OCI-M1 (cell line): ENCODE measurements around the gene LSP1.
"Not testable (repeated sequence)": the region's sequence is repeated elsewhere in the genome, so short reads cannot be mapped to it uniquely, and the experiment has no call there.

Source experiments
- DNase-seq: peaks from one replicate; lab custom pipeline; 2025; lab: John Stamatoyannopoulos, UW

LSP1 gene

GRCh38 chr11:1928891-1929541 lies 76.1 kb downstream of the LSP1 start:
- no peak for DNase-seq

- no peak for DNase-seq
Measured at GRCh38 chr11:1929621-1930461, 77.0 kb downstream of the LSP1 start.

GRCh38 chr11:1930462-1930830 lies 77.6 kb downstream of the LSP1 start:
- DNase-seq = no peak

GRCh38 chr11:1931341-1932104 lies 78.6 kb downstream of the LSP1 start:
- no peak for DNase-seq

- DNase-seq = no peak
Measured at GRCh38 chr11:1932105-1932480, 79.2 kb downstream of the LSP1 start.

- no peak for DNase-seq
Measured at GRCh38 chr11:1932681-1933080, 79.8 kb downstream of the LSP1 start.

- DNase-seq = no peak
Measured at GRCh38 chr11:1933416-1934334, 80.8 kb downstream of the LSP1 start.

- DNase-seq = no peak
Measured at GRCh38 chr11:1934335-1935155, 81.7 kb downstream of the LSP1 start.

GRCh38 chr11:1935156-1936071 lies 82.5 kb downstream of the LSP1 start:
- DNase-seq = no peak

GRCh38 chr11:1936072-1936780 lies 83.3 kb downstream of the LSP1 start:
- no peak for DNase-seq

- no peak for DNase-seq
Measured at GRCh38 chr11:1936781-1937615, 84.1 kb downstream of the LSP1 start.

- DNase-seq = no peak
Measured at GRCh38 chr11:1937616-1938342, 84.9 kb downstream of the LSP1 start.

- no peak for DNase-seq
Measured at GRCh38 chr11:1938343-1939005, 85.6 kb downstream of the LSP1 start.

- DNase-seq = no peak
Measured at GRCh38 chr11:1939006-1939625, 86.2 kb downstream of the LSP1 start.

GRCh38 chr11:1939788-1940187 lies 86.9 kb downstream of the LSP1 start:
- DNase-seq = not testable (repeated sequence)
